Cardiac ventricle fibroblast (primary cell): Measurements from ENCODE around the gene SANBR. TPM values are rescaled to one million over a fixed set of nuclear protein-coding genes. Genes with fewer than 3 reads are reported as not detected.

ENCODE experiments used
- total RNA-seq: library from RNA; depleted of rRNA; stranded (reverse); fragments of >200 nt; gene quantifications from 2 replicates; pipeline ENCODE4 v1.2.3, GENCODE V29; 2015

SANBR gene
- total RNA-seq, result 3.7 and 4.6 TPM in 2 replicates

GRCh38 chr2:61065714-61066709 lies at the start of gene SANBR:
Gene SANBR, plus strand, starts transcription at chr2:61065871. Its CDS starts 4,480 bp downstream, at chr2:61070351.

GRCh38 chr2:61017556-61018317 lies 47.9 kb upstream of the SANBR start, which contains the start of the genes PEX13 and PUS10:
Gene PEX13, plus strand, starts transcription at chr2:61017720. Its CDS starts 40 bp downstream, at chr2:61017760.
Gene PUS10, minus strand, starts transcription at chr2:61018255. Its CDS starts 6,365 bp downstream, at chr2:61011890.

Other genes with a start within 250 kb of the SANBR start
- 2.3 and 4.4 TPM in 2 replicates for gene REL, start 184.3 kb upstream of the SANBR start, total RNA-seq
- gene PEX13, start 48.2 kb upstream of the SANBR start, total RNA-seq, result 14.0 and 16.6 TPM in 2 replicates
- 3.0 and 3.1 TPM in 2 replicates for gene PUS10, start 47.6 kb upstream of the SANBR start, total RNA-seq
- gene C2orf74, start 96.3 kb downstream of the SANBR start, total RNA-seq, result 15.8 and 18.0 TPM in 2 replicates